PFSK-1 (cell line): Measurements from ENCODE around the gene TMEM131L.

ENCODE experiments used
- FOXP2 ChIP-seq: optimal IDR thresholded peaks from 2 replicates; pipeline ENCODE3; 2011; ENCODE audit warnings: borderline replicate concordance, control low read depth, inconsistent platforms; ENCODE audit not compliant: insufficient read depth; ENCODE audit errors: extremely low read length, extremely low read depth
- POLR2AphosphoS5 ChIP-seq: IDR thresholded peaks from 2 replicates; pipeline ENCODE4 v1.6.1; 2012; ENCODE audit warnings: low read depth, mild to moderate bottlenecking, control low read depth, low read length, moderate library complexity
- REST ChIP-seq, 2 experiments: IDR thresholded peaks; 2 replicates each; pipeline versions ENCODE4 v1.6.1 to v1.8.0; 2011 to 2012; ENCODE audit warnings: low read depth in 2 of 2, low read length in 2 of 2, control low read depth in 1 of 2, inconsistent platforms in 1 of 2, mild to moderate bottlenecking in 1 of 2, moderate library complexity in 1 of 2; ENCODE audit not compliant: insufficient read depth in 1 of 2
- SIN3A ChIP-seq: IDR thresholded peaks from 2 replicates; pipeline ENCODE4 v1.6.1; 2012; ENCODE audit warnings: mild to moderate bottlenecking, low read length, moderate library complexity, borderline replicate concordance; ENCODE audit not compliant: insufficient read depth
- TAF1 ChIP-seq: IDR thresholded peaks from 2 replicates; pipeline ENCODE4 v1.6.1; 2012; ENCODE audit warnings: low read length, control low read depth, borderline replicate concordance; ENCODE audit not compliant: insufficient read depth

The TMEM131L gene

DNA sequence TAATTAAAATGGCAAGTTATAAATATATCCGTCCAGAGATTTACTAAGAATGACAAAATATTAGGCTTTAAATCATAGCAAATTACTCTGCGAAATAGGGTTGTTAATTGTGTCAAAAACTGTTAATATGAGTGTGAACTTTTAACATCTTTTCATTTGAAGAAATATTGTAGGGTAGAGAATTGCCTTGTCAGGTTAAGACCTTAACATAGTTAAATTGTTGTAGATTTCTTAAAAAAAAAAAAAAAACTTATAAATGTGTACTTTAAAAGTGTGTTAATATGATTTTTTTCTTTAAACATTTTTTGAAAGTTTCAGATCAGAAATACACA, 110.2 kb downstream of the TMEM131L start:
- TF ChIP-seq FOXP2 (no peak), SIN3A (no peak), TAF1 (no peak), POLR2AphosphoS5 (no peak), REST (IDR thresholded peaks at IDR 0.05; ENCODE audit: insufficient read depth in 1 of 2, low read depth in 2 of 2, low read length in 2 of 2) (no peak)

GRCh38 chr4:153577053-153577452, 110.9 kb downstream of the TMEM131L start:
- TF ChIP-seq FOXP2: no peak
- no peak for TF ChIP-seq TAF1
- no peak for TF ChIP-seq POLR2AphosphoS5
- no peak for TF ChIP-seq REST (IDR thresholded peaks at IDR 0.05; ENCODE audit: insufficient read depth in 1 of 2, low read depth in 2 of 2, low read length in 2 of 2)
- no peak for TF ChIP-seq SIN3A

DNA sequence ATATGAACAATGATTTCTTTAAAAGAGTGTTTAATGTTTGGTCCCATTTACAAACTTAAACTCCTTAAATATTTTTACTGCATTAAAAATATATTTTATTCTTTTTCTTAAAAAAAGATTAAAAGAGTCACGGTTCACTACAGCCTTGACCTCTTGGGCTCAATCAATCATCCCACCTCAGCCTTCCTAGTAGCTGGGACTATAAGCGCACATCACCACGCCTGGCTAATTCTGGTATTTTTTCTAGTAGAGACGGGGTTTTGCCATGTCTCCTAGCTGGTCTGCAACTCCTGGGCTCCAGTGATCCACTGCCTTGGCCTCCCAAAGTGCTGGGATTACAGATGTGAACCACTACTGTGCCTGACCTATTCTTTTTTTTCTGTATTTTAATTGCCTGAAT, 113.2 kb downstream of the TMEM131L start:
- TF ChIP-seq FOXP2 (no peak), SIN3A (no peak), REST (IDR thresholded peaks at IDR 0.05; ENCODE audit: insufficient read depth in 1 of 2, low read depth in 2 of 2, low read length in 2 of 2) (no peak), TAF1 (no peak), POLR2AphosphoS5 (no peak)

DNA sequence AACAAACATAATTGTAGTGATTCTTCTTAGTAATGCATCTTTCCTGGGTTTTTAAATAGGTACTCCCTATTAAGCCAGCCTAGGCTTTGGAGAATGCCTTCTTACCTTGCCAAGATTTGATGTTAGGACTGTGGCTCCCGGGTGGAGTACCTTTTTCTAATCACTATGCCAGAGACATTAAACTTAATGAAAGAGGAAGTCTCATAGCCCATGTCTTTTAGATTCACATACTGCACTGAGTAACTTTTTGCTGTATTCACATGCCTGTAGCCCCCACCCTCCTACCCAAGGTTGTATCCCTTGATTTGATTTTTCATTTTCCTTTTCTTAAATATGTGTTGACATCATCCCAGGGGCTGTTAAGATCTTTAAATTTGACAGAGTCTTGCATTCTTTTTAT, 113.7 kb downstream of the TMEM131L start:
- no peak for TF ChIP-seq SIN3A
- TF ChIP-seq FOXP2: no peak
- TF ChIP-seq TAF1: no peak
- TF ChIP-seq REST (IDR thresholded peaks at IDR 0.05; ENCODE audit: insufficient read depth in 1 of 2, low read depth in 2 of 2, low read length in 2 of 2): no peak
- TF ChIP-seq POLR2AphosphoS5: no peak
